Endometrial microvascular endothelial cells (primary cell): ENCODE measurements around the gene GREB1. TPM values are rescaled to one million over a fixed set of nuclear protein-coding genes. Genes with fewer than 3 reads are reported as not detected.

Experiments used
- in situ Hi-C: cut with HindIII; loops from 2 replicates; pipeline ENCODE4 v1.10.0; 2017; ENCODE audit warnings: low sequenced_read_pairs, low pct_unique_long_range_greater_than_20kb; ENCODE audit errors: inconsistent ontology term
- total RNA-seq: library from RNA; depleted of rRNA; stranded (reverse); fragments of >200 nt; gene quantifications from one replicate; pipeline ENCODE4 v1.2.3, GENCODE V29; 2015; ENCODE audit errors: inconsistent ontology term

Gene GREB1
- total RNA-seq, 1 donor from 2014 or later: not detected

GRCh38 chr2:11508279-11508678, 25.6 kb upstream of the GREB1 start:
- in situ Hi-C loops: no loop called here

- in situ Hi-C loops: no loop called here
Observed at GRCh38 chr2:11509657-11510360, 24.0 kb upstream of the GREB1 start.

DNA sequence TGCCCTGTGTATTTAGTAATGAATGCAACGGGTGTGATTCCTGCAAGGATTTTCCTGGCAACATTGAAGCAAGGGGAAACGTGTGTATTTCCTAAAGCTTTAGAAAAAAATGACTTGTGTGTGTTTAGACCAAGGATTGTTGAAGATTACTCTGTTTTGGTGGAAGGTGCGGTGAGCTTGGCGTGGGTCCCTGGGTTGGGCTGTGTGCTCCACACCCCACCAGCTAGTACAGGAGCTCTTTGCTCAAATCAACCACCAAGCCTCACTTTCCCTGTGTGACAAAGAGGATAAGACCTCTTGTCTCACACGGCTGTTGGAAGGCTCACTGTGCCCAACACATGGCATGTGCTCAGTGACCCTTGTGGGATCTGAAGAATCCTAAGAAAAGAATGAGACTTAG, 21.4 kb upstream of the GREB1 start:
- in situ Hi-C loops: no loop called here

GRCh38 chr2:11513319-11513718, 20.5 kb upstream of the GREB1 start:
- in situ Hi-C loops: no loop called here

- in situ Hi-C loops: no loop called here
Observed at GRCh38 chr2:11514081-11514730, 19.6 kb upstream of the GREB1 start.

DNA sequence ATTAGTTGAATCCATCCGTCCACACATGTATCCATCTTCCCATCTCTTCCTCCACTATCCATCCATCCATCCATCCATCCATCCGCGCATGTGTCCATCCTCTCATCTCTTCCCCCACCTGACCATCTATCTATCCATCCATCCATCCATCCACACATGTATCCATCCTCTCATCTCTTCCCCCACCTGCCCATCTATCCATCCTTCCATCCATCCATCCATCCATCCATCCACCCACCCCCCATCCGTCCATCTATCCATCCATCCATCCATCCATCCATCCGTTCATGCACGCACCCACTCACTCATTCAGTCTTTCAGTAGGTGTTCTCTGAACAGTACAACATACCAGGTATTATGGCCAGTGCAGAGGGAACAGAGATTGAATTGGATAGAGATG, 18.9 kb upstream of the GREB1 start:
- in situ Hi-C loops: no loop called here

GRCh38 chr2:11515490-11515981, 18.3 kb upstream of the GREB1 start:
- in situ Hi-C loops: no loop called here

DNA sequence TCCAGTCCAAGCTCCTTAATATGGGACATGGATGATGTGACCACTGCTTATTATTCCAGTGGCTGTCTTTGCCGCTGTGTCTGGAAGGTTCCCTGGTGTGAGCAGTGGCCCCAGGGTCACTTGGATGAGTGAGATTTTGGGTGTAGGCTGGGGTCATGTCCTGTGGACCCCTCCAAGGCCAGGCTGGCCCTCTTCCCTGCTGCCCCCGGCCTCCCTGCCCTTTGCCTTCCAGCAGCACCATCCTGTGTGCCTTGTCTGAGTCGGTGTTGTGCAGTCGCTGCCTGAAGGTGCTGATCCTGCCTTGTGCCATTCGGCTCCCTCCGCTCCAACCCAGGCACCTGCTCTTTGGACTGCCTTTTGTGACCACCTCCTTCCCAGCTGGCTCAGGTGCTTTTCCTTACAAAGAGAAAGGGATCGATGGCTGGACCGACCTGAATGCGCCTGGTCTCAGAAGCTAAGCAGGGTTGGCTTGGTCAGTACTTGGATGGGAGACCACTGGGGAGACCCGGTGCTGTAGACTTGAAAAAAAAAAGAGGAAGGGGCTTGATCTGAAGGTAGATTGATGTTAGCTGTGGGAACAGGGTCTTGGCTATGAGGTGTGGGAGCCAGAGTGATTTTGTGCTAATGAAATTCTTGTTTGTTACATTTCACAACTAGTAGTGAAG, 16.7 kb upstream of the GREB1 start:
- in situ Hi-C loops: no loop called here

GRCh38 chr2:11517906-11518305, 15.9 kb upstream of the GREB1 start:
- in situ Hi-C loops: no loop called here

DNA sequence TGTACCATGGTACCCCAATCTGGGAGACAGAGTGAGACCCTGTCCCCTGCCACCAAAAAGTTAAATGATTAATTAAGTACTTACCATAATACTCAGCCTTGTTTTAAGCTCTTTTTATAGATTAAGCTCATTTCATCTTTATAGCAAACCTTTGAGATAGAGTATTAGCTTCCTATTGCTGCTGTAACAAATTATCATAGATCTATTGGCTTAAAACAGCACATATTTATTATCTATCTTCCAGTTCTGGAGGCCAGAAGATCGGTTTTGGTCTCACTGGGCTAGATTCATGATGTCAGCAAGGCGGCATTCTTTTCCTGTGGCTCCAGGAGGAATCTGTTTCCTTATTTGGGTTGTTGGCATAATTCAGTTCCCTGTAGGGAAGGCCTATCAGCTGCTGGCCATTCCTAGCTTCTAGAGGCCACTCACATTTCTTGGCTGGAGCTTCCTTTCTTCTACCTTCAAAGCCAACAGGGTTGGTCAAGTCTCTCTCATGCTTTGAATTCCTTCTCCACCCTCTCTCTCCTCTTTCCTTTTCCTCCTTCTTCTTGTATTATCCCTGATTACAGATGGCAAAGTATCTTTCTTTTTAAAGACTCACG, 13.7 kb upstream of the GREB1 start:
- in situ Hi-C loops: no loop called here

GRCh38 chr2:11521775-11522174, 12.1 kb upstream of the GREB1 start:
- in situ Hi-C loops: no loop called here

- in situ Hi-C loops: no loop called here
Observed at GRCh38 chr2:11524470-11524869, 9.4 kb upstream of the GREB1 start.

- in situ Hi-C loops: no loop called here
Observed at GRCh38 chr2:11525762-11526161, 8.1 kb upstream of the GREB1 start.

GRCh38 chr2:11527001-11527400, 6.8 kb upstream of the GREB1 start:
- in situ Hi-C loops: no loop called here

DNA sequence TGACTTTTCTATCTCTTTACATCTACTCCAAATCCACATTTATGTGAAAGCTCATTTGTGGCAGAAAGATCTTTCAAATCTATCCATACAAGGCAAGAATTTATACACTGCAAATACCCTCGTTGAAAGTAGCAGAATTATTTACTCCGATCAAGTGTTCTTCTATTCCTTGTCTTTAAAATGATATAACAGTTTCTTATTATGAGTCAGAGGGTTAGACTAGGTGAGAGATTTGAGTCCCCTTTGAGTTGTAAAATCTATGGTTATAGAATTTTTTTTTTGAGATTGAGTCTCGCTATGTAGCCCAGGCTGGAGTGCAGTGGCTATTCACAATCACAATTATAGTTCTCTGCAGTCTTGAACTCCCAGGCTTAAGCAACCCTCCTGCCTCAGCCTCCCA, 5.6 kb upstream of the GREB1 start:
- in situ Hi-C loops: no loop called here

DNA sequence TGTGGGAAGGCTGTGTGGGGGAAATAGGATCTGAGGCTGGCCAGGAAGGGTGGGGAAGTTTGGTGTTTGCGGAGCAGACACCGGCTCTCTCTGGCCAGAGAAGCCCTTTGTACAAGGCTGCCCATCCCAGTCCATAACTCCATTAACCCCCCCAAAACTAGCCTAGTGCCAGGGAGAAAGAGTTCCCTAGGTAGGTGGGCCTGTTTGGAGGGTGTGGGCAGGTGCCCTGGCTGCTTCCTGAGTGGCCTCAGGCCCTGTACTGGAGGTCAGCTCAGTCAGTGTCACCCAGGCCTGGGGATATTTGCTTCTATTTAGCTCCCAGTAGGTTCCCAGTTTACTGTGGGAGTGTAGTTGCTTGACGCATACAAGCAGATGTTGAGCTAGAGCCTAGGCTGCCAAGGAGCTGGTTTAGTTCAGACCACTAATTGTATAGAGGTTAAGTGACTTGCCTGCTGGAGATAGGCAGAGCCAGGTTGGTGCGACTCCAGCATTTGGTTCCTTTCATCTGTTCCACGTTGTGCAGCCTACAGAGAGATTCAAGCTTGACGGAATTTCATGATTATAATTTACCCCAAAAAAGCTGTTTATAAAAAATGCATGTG, 2.9 kb upstream of the GREB1 start:
- in situ Hi-C loops: no loop called here

GRCh38 chr2:11532416-11533055, 1.3 kb upstream of the GREB1 start:
- in situ Hi-C loops: no loop called here

GRCh38 chr2:11534071-11534745, 363 bp downstream of the GREB1 start:
- in situ Hi-C loops: no loop called here
